DND-41 (cell line): Measurements from ENCODE around the gene DRAP1.

Experiments
- ATAC-seq: fragments of 200-7000 bp; cut with Tn5 transposase; 3 replicates; pipeline ENCODE4 v1.9.1; 2021; ENCODE audit warnings: low read depth; ENCODE audit not compliant: insufficient read depth
- DNase-seq: peaks from one replicate; pipeline ENCODE4 v3.0.0-alpha.2; 2020
- H2AFZ ChIP-seq: 2 replicates; pipeline ENCODE4 v1.6.0; 2012; ENCODE audit warnings: low read depth, low read length
- H3K27ac ChIP-seq: 2 replicates; pipeline ENCODE4 v1.5.1; 2012; ENCODE audit warnings: low read length, inconsistent platforms
- H3K27me3 ChIP-seq: fragments of 200-600 bp; sonication (generic); 2 replicates; pipeline ENCODE4 v1.6.0; 2012; ENCODE audit warnings: low read length, mild to moderate bottlenecking, inconsistent platforms; ENCODE audit not compliant: insufficient read depth, poor library complexity
- H3K36me3 ChIP-seq: 2 replicates; pipeline ENCODE4 v1.5.1; 2012; ENCODE audit warnings: low read length, inconsistent platforms; ENCODE audit not compliant: insufficient read depth
- H3K4me1 ChIP-seq: 2 replicates; pipeline ENCODE4 v1.5.1; 2012; ENCODE audit warnings: mild to moderate bottlenecking, low read length; ENCODE audit not compliant: insufficient read depth
- H3K4me2 ChIP-seq: 2 replicates; pipeline ENCODE4 v1.6.0; 2012; ENCODE audit warnings: mild to moderate bottlenecking, moderate library complexity, low read length, inconsistent platforms; ENCODE audit not compliant: insufficient read depth
- H3K4me3 ChIP-seq, 2 experiments: fragments of 200-600 bp in 1 of 2; shearing (Covaris generic) in 1 of 2; 2 replicates each; pipeline ENCODE4 v1.5.1; 2012 to 2016; ENCODE audit warnings: inconsistent platforms in 2 of 2, low read length in 2 of 2, mild to moderate bottlenecking in 2 of 2, low read depth in 1 of 2, moderate library complexity in 1 of 2
- H3K79me2 ChIP-seq: 2 replicates; pipeline ENCODE4 v1.6.0; 2012; ENCODE audit warnings: low read length, inconsistent platforms; ENCODE audit not compliant: insufficient read depth
- H3K9ac ChIP-seq: 2 replicates; pipeline ENCODE4 v1.6.0; 2012; ENCODE audit warnings: low read depth, mild to moderate bottlenecking, inconsistent platforms, low read length, moderate library complexity
- H3K9me3 ChIP-seq: 2 replicates; pipeline ENCODE4 v1.5.1; 2012; ENCODE audit warnings: low read length, moderate library complexity, mild to moderate bottlenecking, inconsistent platforms; ENCODE audit not compliant: insufficient read depth, severe bottlenecking
- H4K20me1 ChIP-seq: 2 replicates; pipeline ENCODE4 v1.6.0; 2012; ENCODE audit warnings: low read length; ENCODE audit not compliant: insufficient read depth
- CTCF ChIP-seq: IDR thresholded peaks from 2 replicates; pipeline ENCODE4 v1.5.1; 2012; ENCODE audit warnings: borderline replicate concordance, low read length, moderate library complexity, mild to moderate bottlenecking; ENCODE audit not compliant: poor library complexity, severe bottlenecking; ENCODE audit errors: extremely low read depth
- EZH2 ChIP-seq: IDR thresholded peaks from 3 replicates; pipeline ENCODE4 v1.6.1; 2012; ENCODE audit warnings: borderline replicate concordance, low read depth, mild to moderate bottlenecking, moderate library complexity, low read length, inconsistent platforms; ENCODE audit not compliant: severe bottlenecking

Gene DRAP1

DNA sequence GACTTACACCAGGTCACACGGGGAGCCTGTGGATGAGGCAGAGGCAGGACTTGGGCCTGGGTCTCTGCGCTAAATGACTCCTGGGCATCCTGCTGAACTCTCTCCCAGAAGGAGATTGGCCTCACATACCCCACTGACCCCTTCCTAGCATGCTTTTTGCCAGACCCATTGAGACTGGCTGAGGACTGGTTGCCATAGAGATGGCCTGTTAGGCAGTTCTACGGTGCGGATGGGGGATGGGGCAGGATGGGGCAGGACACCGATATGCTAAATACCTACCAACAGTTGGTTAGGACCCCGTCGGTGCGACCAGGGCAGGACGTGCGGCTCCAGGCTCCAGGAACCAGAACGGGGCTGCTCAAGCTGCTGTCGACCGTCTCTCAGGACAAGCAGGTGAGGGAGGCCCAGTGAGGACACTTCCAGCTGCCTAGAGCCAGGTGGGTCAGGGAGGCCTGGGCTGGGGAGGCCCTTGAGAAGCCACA is 26.2 kb downstream of the DRAP1 start, which contains the start of gene TSGA10IP:
Gene TSGA10IP, plus strand, starts transcription at position 51 of the 482 bp plus-strand sequence. Its CDS starts 196 bp downstream, at position 247.
- Histone ChIP-seq H2AFZ (no peak within 1 kb of the TSS), H3K9me3 (no peaks in the 10 kb centered on the region), H3K4me3 (no peak within 1 kb of the TSS), H3K79me2 (no peaks in the 10 kb centered on the region), H3K36me3 (no peaks in the 10 kb centered on the region), H3K27me3 (no peaks in the 10 kb centered on the region), H3K4me2 (no peak within 1 kb of the TSS), H3K4me1 (no peaks in the 10 kb centered on the region), H3K27ac (no peak within 1 kb of the TSS), H3K9ac (no peak within 1 kb of the TSS), H4K20me1 (no peaks in the 10 kb centered on the region)
- ATAC-seq = no peak
- TF ChIP-seq CTCF (no peak), EZH2 (no peak)
- DNase-seq = no peak

DNA sequence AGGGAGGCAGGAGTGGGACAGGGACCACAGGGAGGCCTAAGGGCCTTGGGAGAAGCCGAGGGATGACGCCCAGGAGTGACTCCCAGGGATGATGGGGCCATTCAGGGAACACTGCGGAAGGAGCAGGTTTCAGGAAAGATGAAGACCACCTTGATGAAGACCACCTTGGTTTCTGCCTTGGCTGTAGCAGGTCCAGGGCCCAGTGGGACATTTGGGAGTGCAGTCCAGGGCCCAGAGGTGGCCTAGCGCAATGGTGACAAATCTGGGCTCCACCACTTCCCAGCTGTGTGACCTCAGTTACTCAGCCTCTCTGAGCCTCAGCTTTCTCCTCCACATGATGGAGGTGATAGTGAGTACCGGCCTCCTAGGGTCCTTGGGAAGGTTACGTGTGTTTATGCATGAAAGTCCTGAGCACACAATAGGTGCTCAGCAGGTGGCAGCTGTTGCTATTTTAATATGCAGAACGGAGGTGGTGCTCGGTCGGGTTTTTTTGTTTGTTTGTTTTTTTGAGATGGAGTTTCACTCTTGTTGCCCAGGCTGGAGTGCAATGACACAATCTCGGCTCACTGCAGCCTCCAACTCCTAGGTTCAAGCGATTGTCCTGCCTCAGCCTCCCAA is 26.8 kb downstream of the DRAP1 start:
- DNase-seq (no peak), ATAC-seq (no peak)
- Histone ChIP-seq H3K4me3 (no peak overlapping the region), H3K27ac (no peak overlapping the region), H3K36me3 (no peaks in the 10 kb centered on the region), H3K9ac (no peak overlapping the region), H3K79me2 (no peaks in the 10 kb centered on the region), H4K20me1 (no peaks in the 10 kb centered on the region), H3K27me3 (no peaks in the 10 kb centered on the region), H3K4me2 (no peak overlapping the region), H3K9me3 (no peaks in the 10 kb centered on the region), H3K4me1 (no peaks in the 10 kb centered on the region), H2AFZ (no peak overlapping the region)
- TF ChIP-seq EZH2 (no peak), CTCF (no peak)

- H3K79me2 ChIP-seq = no peaks in the 10 kb centered on the region
- H3K9me3 ChIP-seq = no peaks in the 10 kb centered on the region
- no peak overlapping the region for H2AFZ ChIP-seq
- ATAC-seq (no peak), DNase-seq (no peak)
- H3K4me1 ChIP-seq = no peaks in the 10 kb centered on the region
- no peak overlapping the region for H3K9ac ChIP-seq
- no peak overlapping the region for H3K27ac ChIP-seq
- no peaks in the 10 kb centered on the region for H3K36me3 ChIP-seq
- no peaks in the 10 kb centered on the region for H4K20me1 ChIP-seq
- TF ChIP-seq EZH2 = no peak
- TF ChIP-seq CTCF = no peak
- no peaks in the 10 kb centered on the region for H3K27me3 ChIP-seq
- no peak overlapping the region for H3K4me3 ChIP-seq
- H3K4me2 ChIP-seq = no peak overlapping the region
Observed at GRCh38 chr11:65946655-65947054, 27.4 kb downstream of the DRAP1 start.
